Muscle of leg (tissue), 11 donors: ENCODE data around the gene F12. TPM values are rescaled to one million over a fixed set of nuclear protein-coding genes. Genes with fewer than 3 reads are reported as not detected.
A peak's percentile ranks its signal among the peaks of the same experiment; 100 is the strongest.

ENCODE experiments used
- DNase-seq: peaks from one replicate; pipeline ENCODE4 v3.0.0; 2013
- H3K27ac ChIP-seq: one replicate; pipeline ENCODE4 v1.5.1; 2013; ENCODE audit warnings: mild to moderate bottlenecking, low read length, control low read depth
- H3K27me3 ChIP-seq: one replicate; pipeline ENCODE4 v1.6.1; 2013; ENCODE audit warnings: low read length; ENCODE audit not compliant: control insufficient read depth, insufficient read depth
- H3K36me3 ChIP-seq: one replicate; pipeline ENCODE4 v1.6.1; 2013; ENCODE audit warnings: low read length; ENCODE audit not compliant: control insufficient read depth, insufficient read depth
- H3K4me1 ChIP-seq: one replicate; pipeline ENCODE4 v1.6.1; 2013; ENCODE audit warnings: low read length; ENCODE audit not compliant: control insufficient read depth, insufficient read depth
- H3K4me3 ChIP-seq: one replicate; pipeline ENCODE4 v1.5.1; 2013; ENCODE audit warnings: low read length, control low read depth
- H3K9me3 ChIP-seq: replicated peaks from 2 replicates; pipeline ENCODE4 v1.6.1; 2013; ENCODE audit warnings: low read depth, low read length; ENCODE audit not compliant: control insufficient read depth
- WGBS: methylation state at CpG from one replicate; pipeline ENCODE4 v1.1.5; 2013; ENCODE audit warnings: missing lambda C conversion rate; ENCODE audit not compliant: insufficient coverage; 5-methylcytosine and 5-hydroxymethylcytosine counted together
- polyA plus RNA-seq, 8 donors: library from polyadenylated mRNA; unstranded; fragments of 120-200 nt; gene quantifications; one replicate each; pipeline versions ENCODE4 v1.2.1 to v1.2.3, GENCODE V29; 2013; ENCODE audit warnings: inconsistent platforms in 1 of 8, low replicate concordance in 1 of 8; ENCODE audit not compliant: insufficient read length in 8 of 8, insufficient read depth in 1 of 8
- total RNA-seq: library from RNA; stranded (reverse); fragments of 120-200 nt; gene quantifications from one replicate; pipeline ENCODE4 v1.2.4, GENCODE V29; 2013

The F12 gene
- total and polyA plus RNA-seq, 9 donors = 0.14 to 1.0 (median 0.44) TPM; not detected in 1

GRCh38 chr5:177359860-177360259, 49.5 kb downstream of the F12 start:
- H3K27me3 ChIP-seq = peaks cover 13% of the 10 kb centered on the region
- DNase-seq = no peak
- peaks cover 25% of the 10 kb centered on the region for H3K4me1 ChIP-seq

GRCh38 chr5:177359451-177359851, 49.9 kb downstream of the F12 start:
- Histone ChIP-seq H3K36me3 (no peaks in the 10 kb centered on the region), H3K27ac (no peak overlapping the region), H3K9me3 (no peaks in the 10 kb centered on the region), H3K4me1 (peaks cover 25% of the 10 kb centered on the region), H3K27me3 (peaks cover 13% of the 10 kb centered on the region), H3K4me3 (no peak overlapping the region)
- DNase-seq = no peak
- WGBS = 79% methylated on average over 3 of the region's 6 CpGs

More at GRCh38 chr5:177359860-177360259, 49.5 kb downstream of the F12 start:
- 75% methylated on average over 3 of the region's 3 CpGs for WGBS
- Histone ChIP-seq H3K9me3 (no peaks in the 10 kb centered on the region), H3K27ac (no peak overlapping the region), H3K4me3 (no peak overlapping the region), H3K36me3 (no peaks in the 10 kb centered on the region)

GRCh38 chr5:177358370-177358819, 51.0 kb downstream of the F12 start:
- peak overlapping the region; percentile 37 for H3K4me3 ChIP-seq
- peaks cover 10% of the 10 kb centered on the region for H3K27me3 ChIP-seq
- H3K27ac ChIP-seq = peak overlapping the region; percentile 13
- H3K9me3 ChIP-seq = no peaks in the 10 kb centered on the region
- WGBS = 69% methylated on average over 4 of the region's 5 CpGs
- H3K4me1 ChIP-seq = peaks cover 22% of the 10 kb centered on the region
- DNase-seq = no peak
- H3K36me3 ChIP-seq = no peaks in the 10 kb centered on the region

- Histone ChIP-seq H3K4me1 (peaks cover 17% of the 10 kb centered on the region), H3K4me3 (peak within 1 kb of the TSS; percentile 37), H3K27ac (peak within 1 kb of the TSS; percentile 13), H3K27me3 (peaks cover 6% of the 10 kb centered on the region), H3K9me3 (no peaks in the 10 kb centered on the region), H3K36me3 (no peaks in the 10 kb centered on the region)
- 44% methylated on average over 31 of the region's 37 CpGs for WGBS
- DNase-seq = peak; percentile 70
Measured at GRCh38 chr5:177357459-177358351, 51.7 kb downstream of the F12 start, which contains the start of gene RGS14. TSS of gene RGS14 (plus strand) at chr5:177357924. CDS start at chr5:177358025, 101 bp downstream.

GRCh38 chr5:177357146-177357458, 52.3 kb downstream of the F12 start:
- Histone ChIP-seq H3K36me3 (no peaks in the 10 kb centered on the region), H3K9me3 (no peaks in the 10 kb centered on the region), H3K4me1 (peaks cover 17% of the 10 kb centered on the region), H3K27ac (no peak overlapping the region), H3K27me3 (peaks cover 6% of the 10 kb centered on the region), H3K4me3 (no peak overlapping the region)
- WGBS = 74% methylated on average over 4 of the region's 5 CpGs
- no peak for DNase-seq

- no peaks in the 10 kb centered on the region for H3K9me3 ChIP-seq
- peaks cover 19% of the 10 kb centered on the region for H3K4me1 ChIP-seq
- no peak overlapping the region for H3K4me3 ChIP-seq
- H3K27ac ChIP-seq = no peak overlapping the region
- no peaks in the 10 kb centered on the region for H3K36me3 ChIP-seq
- DNase-seq = no peak
- H3K27me3 ChIP-seq = peaks cover 6% of the 10 kb centered on the region
- WGBS = no CpG with 5 or more reads among the region's 3 CpGs
Measured at GRCh38 chr5:177356746-177357145, 52.6 kb downstream of the F12 start.

- 38% methylated on average over 1 of the region's 1 CpG for WGBS
- Histone ChIP-seq H3K9me3 (no peaks in the 10 kb centered on the region), H3K4me1 (peaks cover 22% of the 10 kb centered on the region), H3K4me3 (no peak overlapping the region), H3K27ac (no peak overlapping the region), H3K27me3 (peaks cover 6% of the 10 kb centered on the region), H3K36me3 (no peaks in the 10 kb centered on the region)
- no peak for DNase-seq
Measured at GRCh38 chr5:177355868-177356168, 53.5 kb downstream of the F12 start.

GRCh38 chr5:177355162-177355867, 54.0 kb downstream of the F12 start:
- peaks cover 27% of the 10 kb centered on the region for H3K4me1 ChIP-seq
- H3K9me3 ChIP-seq = no peaks in the 10 kb centered on the region
- DNase-seq = no peak
- WGBS = no CpG with 5 or more reads among the region's 1 CpG
- peaks cover 6% of the 10 kb centered on the region for H3K27me3 ChIP-seq
- no peak overlapping the region for H3K27ac ChIP-seq
- H3K4me3 ChIP-seq = no peak overlapping the region
- H3K36me3 ChIP-seq = peaks cover 1% of the 10 kb centered on the region

GRCh38 chr5:177354711-177355110, 54.7 kb downstream of the F12 start:
- Histone ChIP-seq H3K36me3 (peaks cover 5% of the 10 kb centered on the region), H3K4me3 (no peak overlapping the region), H3K4me1 (peaks cover 33% of the 10 kb centered on the region), H3K27me3 (peaks cover 6% of the 10 kb centered on the region), H3K9me3 (no peaks in the 10 kb centered on the region), H3K27ac (no peak overlapping the region)
- no peak for DNase-seq
- 59% methylated on average over 3 of the region's 3 CpGs for WGBS

GRCh38 chr5:177354256-177354655, 55.1 kb downstream of the F12 start:
- no peak overlapping the region for H3K27ac ChIP-seq
- 74% methylated on average over 2 of the region's 3 CpGs for WGBS
- no peaks in the 10 kb centered on the region for H3K9me3 ChIP-seq
- H3K4me1 ChIP-seq = peaks cover 33% of the 10 kb centered on the region
- no peak for DNase-seq
- H3K36me3 ChIP-seq = peaks cover 5% of the 10 kb centered on the region
- no peak overlapping the region for H3K4me3 ChIP-seq
- peaks cover 6% of the 10 kb centered on the region for H3K27me3 ChIP-seq
